Neural cell (in vitro differentiated cells): ENCODE results near the gene ZNF280C.

Source experiments
- EZH2 ChIP-seq: fragments of 200-600, 300-800 bp; shearing (Covaris generic), sonication (generic); IDR thresholded peaks from 2 replicates; pipeline ENCODE4 v1.6.1; 2014; ENCODE audit warnings: antibody characterized with exemption, low read length, borderline replicate concordance, mild to moderate bottlenecking; ENCODE audit not compliant: insufficient read depth, poor library complexity, severe bottlenecking
- RAD21 ChIP-seq: fragments of 450-650 bp; conservative IDR thresholded peaks from 2 replicates; pipeline ENCODE4 v1.6.1; 2014; ENCODE audit warnings: antibody characterized with exemption, mild to moderate bottlenecking, moderate library complexity
- SMC3 ChIP-seq: fragments of 450-650 bp; conservative IDR thresholded peaks from 2 replicates; pipeline ENCODE4 v1.6.1; 2014; ENCODE audit warnings: antibody characterized with exemption, mild to moderate bottlenecking, moderate library complexity; ENCODE audit not compliant: poor library complexity

DNA sequence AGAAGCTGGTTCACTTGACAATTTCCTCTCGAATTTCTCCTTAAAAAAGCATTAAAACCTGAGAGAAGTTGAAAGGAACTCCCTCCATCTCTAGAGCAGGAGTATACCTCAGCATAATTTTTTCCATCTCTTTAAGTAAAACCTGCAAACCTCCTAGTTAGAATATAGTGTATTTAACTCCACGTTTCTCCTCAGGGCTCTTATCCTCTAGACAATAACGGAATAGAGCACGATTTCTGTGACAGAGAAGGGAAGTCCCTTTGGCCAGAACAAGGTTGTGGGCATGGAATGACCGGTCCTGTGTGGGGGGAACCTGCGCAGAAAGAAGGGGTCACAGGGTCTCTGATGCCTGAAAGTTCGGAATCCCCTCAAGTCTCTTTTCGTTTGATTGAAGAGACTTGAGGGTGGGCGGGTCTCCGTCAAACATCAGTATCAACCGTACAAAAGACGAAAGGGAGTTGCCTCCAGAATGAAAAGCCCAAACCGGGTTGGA, 697 bp downstream of the ZNF280C start:
- no peak for TF ChIP-seq RAD21
- TF ChIP-seq EZH2, result no peak
- no peak for TF ChIP-seq SMC3
